ENCODE results near the gene TTC13. TPM values are rescaled to one million over a fixed set of nuclear protein-coding genes. Genes with fewer than 3 reads are reported as not detected.
A peak's percentile ranks its signal among the peaks of the same experiment; 100 is the strongest.
"Not testable (repeated sequence)": the region's sequence is repeated elsewhere in the genome, so short reads cannot be mapped to it uniquely, and the experiment has no call there.

TTC13 gene, protein sequence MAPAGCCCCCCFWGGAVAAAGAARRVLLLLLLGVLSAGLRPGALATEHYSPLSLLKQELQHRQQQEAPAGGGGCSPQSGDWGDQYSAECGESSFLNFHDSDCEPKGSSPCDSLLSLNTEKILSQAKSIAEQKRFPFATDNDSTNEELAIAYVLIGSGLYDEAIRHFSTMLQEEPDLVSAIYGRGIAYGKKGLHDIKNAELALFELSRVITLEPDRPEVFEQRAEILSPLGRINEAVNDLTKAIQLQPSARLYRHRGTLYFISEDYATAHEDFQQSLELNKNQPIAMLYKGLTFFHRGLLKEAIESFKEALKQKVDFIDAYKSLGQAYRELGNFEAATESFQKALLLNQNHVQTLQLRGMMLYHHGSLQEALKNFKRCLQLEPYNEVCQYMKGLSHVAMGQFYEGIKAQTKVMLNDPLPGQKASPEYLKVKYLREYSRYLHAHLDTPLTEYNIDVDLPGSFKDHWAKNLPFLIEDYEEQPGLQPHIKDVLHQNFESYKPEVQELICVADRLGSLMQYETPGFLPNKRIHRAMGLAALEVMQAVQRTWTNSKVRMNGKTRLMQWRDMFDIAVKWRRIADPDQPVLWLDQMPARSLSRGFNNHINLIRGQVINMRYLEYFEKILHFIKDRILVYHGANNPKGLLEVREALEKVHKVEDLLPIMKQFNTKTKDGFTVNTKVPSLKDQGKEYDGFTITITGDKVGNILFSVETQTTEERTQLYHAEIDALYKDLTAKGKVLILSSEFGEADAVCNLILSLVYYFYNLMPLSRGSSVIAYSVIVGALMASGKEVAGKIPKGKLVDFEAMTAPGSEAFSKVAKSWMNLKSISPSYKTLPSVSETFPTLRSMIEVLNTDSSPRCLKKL
- total RNA-seq (24.9 TPM), polyA plus RNA-seq (6.5 TPM)

GRCh38 chr1:230978491-230979388 lies at the start of gene TTC13, which contains the start of gene ARV1:
Gene TTC13 (minus strand): TSS chr1:230978861. CDS start chr1:230978830, 31 bp downstream.
Gene ARV1 (plus strand): TSS chr1:230979094. CDS start chr1:230979106, 12 bp downstream.
- under 1% methylated on average over 79 of the region's 79 CpGs for WGBS
- peak within 1 kb of the TSS; percentile 91 for H3K4me3 ChIP-seq (ENCODE audit: low read depth, low read length)
- H3K27ac ChIP-seq (ENCODE audit: low read depth): no peak within 1 kb of the TSS
- DNase-seq (ENCODE audit: extremely low spot score): peak; percentile 94
- H3K36me3 ChIP-seq (ENCODE audit: insufficient read depth): no peaks in the 10 kb centered on the region
- peaks cover 2% of the 10 kb centered on the region for H3K4me1 ChIP-seq (ENCODE audit: insufficient read depth)

DNA sequence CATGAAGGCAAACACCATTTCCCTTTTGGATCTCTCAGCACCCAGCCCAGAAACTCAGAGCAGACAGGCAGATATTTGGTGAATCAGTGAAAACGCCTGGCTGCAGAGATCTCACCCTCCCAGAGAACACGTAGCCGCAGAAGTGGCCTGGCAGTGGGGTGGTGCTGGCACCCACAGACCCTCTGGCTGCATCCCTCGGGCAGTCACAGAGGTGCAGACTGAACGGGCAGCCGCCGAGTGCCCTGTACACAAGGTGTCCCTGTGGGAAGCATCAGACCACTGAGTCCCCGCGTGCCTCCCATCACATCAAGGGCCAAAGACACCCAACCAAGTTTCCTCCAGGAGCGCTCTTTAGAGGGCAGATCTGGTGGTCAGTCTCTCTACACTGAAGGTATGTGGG lies 49.3 kb upstream of the TTC13 start:
- Histone ChIP-seq H3K27ac (ENCODE audit: low read depth) (no peak overlapping the region), H3K36me3 (ENCODE audit: insufficient read depth) (no peaks in the 10 kb centered on the region), H3K4me1 (ENCODE audit: insufficient read depth) (peaks cover 2% of the 10 kb centered on the region), H3K4me3 (ENCODE audit: low read depth, low read length) (no peak overlapping the region)
- 94% methylated on average over 10 of the region's 10 CpGs for WGBS
- no peak for DNase-seq (ENCODE audit: extremely low spot score)

DNA sequence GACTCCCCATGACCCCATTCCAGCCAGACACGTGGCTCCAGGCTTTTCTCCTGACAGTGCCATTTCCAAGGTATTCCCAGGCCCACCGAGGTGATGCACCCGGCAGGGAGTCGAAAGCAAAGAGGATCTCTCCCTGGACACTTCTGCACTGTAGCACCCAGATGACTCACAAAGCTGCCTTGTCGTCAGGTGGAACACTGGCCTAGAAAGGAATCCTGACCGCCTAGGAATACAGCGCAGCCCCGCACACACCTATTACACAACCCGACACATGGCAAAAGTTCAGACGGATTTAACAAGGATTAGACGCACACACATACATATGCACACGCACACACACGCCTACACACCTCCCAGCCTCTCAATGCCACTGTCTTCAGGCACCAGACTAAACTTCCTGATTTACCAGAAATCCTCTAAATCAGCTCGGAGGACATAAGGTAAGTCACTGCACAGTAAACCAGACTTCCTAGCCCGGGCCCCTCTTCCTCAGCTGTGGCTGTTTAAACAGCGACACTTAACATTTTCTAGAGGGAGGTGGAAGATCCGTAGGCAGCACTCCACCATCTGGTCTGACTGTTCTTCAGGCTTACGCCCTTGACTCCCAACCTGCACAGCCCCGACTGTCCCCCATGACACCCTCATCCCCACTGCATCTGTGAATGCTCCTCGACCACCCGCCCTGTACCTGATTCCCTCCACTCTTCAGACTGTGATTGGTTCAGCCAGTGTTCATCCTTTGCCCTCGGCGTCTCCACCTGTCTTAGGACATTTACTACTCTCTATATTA lies 48.7 kb upstream of the TTC13 start:
- DNase-seq (ENCODE audit: extremely low spot score): no peak
- Histone ChIP-seq H3K36me3 (ENCODE audit: insufficient read depth) (no peaks in the 10 kb centered on the region), H3K4me1 (ENCODE audit: insufficient read depth) (peaks cover 2% of the 10 kb centered on the region), H3K27ac (ENCODE audit: low read depth) (no peak overlapping the region), H3K4me3 (ENCODE audit: low read depth, low read length) (no peak overlapping the region)
- WGBS: 81% methylated on average over 23 of the region's 23 CpGs

DNA sequence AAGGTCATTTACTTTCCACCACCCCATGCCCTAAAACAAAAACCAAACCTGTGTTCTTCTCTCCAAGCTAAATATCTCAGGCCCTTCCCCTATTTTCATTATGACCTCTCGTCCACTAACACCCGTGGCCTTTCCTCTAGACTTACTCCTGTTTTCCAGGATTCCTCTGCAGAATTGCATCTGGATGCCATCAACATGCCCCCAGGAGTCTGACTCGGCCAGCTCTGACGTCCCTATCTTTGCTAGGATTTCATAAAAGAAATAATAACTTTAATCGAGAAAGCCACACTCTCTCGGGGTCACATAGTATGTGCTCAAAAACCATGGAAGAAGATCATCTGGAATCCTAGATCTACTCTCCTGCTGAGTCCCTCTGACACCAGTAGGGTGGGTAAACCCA lies 47.9 kb upstream of the TTC13 start:
- WGBS: 73% methylated on average over 6 of the region's 6 CpGs
- Histone ChIP-seq H3K4me1 (ENCODE audit: insufficient read depth) (peaks cover 2% of the 10 kb centered on the region), H3K27ac (ENCODE audit: low read depth) (no peak overlapping the region), H3K36me3 (ENCODE audit: insufficient read depth) (no peaks in the 10 kb centered on the region), H3K4me3 (ENCODE audit: low read depth, low read length) (no peak overlapping the region)
- DNase-seq (ENCODE audit: extremely low spot score): no peak

GRCh38 chr1:231023150-231023549 lies 44.5 kb upstream of the TTC13 start:
- Histone ChIP-seq H3K4me1 (ENCODE audit: insufficient read depth) (peaks cover 2% of the 10 kb centered on the region), H3K36me3 (ENCODE audit: insufficient read depth) (no peaks in the 10 kb centered on the region), H3K4me3 (ENCODE audit: low read depth, low read length) (no peak overlapping the region), H3K27ac (ENCODE audit: low read depth) (no peak overlapping the region)
- DNase-seq (ENCODE audit: extremely low spot score): no peak
- 84% methylated on average over 9 of the region's 9 CpGs for WGBS

DNA sequence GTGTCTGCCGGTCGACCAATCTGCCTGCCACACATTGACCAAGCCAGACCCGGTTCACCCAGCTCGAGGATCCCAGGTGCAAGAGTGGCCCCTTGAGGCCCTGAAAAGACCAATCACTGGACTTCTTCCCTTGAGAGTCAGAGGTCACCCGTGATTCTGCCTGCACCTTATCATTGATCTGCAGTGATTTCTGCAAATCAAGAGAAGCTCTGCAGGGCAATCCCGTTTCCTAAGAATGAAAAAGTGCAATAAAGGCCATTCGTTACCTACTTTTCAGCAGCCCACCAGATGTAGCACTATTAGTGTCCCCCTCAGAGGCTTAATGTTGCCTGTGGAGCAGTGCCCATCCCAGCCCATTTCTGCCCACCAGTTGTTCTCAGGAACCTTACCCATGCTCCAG lies 43.9 kb upstream of the TTC13 start:
- not testable (repeated sequence) for H3K4me3 ChIP-seq (ENCODE audit: low read depth, low read length); H3K4me1 ChIP-seq (ENCODE audit: insufficient read depth); H3K27ac ChIP-seq (ENCODE audit: low read depth); DNase-seq (ENCODE audit: extremely low spot score); H3K36me3 ChIP-seq (ENCODE audit: insufficient read depth)
- 90% methylated on average over 7 of the region's 7 CpGs for WGBS

DNA sequence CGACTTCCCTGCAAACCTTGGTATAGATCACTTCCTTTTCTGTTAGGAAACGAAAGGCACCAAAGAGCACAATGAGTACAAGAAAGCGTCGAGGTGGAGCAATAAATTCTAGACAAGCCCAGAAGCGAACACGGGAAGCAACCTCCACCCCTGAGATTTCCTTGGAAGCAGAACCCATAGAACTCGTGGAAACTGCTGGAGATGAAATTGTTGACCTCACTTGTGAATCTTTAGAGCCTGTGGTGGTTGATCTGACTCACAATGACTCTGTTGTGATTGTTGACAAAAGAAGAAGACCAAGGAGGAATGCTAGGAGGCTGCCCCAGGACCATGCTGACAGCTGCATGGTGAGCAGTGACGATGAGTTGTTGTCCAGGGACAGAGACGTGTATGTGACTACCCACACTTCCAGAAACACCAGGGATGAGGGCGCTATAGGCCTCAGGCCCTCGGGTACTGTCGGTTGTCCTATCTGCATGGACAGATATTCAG lies 42.9 kb upstream of the TTC13 start:
- no peaks in the 10 kb centered on the region for H3K36me3 ChIP-seq (ENCODE audit: insufficient read depth)
- no peak for DNase-seq (ENCODE audit: extremely low spot score)
- 87% methylated on average over 12 of the region's 12 CpGs for WGBS
- H3K27ac ChIP-seq (ENCODE audit: low read depth): no peak overlapping the region
- peaks cover 2% of the 10 kb centered on the region for H3K4me1 ChIP-seq (ENCODE audit: insufficient read depth)
- no peak overlapping the region for H3K4me3 ChIP-seq (ENCODE audit: low read depth, low read length)

DNA sequence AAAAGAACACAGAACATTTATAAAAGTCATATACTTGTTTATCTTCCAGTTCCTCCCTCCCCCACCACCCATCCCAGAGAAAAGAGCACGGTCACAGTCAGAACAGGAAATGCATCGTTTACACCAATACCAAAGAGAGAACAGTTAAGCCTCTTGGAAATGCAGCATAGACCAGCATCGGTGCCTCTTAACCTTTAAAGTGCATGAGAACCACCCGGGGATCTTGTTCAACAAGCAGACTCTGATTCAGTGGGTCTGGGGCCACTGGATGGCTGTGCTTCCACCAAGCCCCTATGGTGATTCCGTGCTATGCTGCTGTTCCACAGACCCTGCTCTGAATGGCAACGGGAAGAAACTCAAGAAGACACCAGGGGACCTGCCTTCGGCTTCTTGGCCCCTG lies 42.2 kb upstream of the TTC13 start:
- WGBS: 47% methylated on average over 7 of the region's 7 CpGs
- H3K4me1 ChIP-seq (ENCODE audit: insufficient read depth): peaks cover 2% of the 10 kb centered on the region
- DNase-seq (ENCODE audit: extremely low spot score): no peak
- no peak overlapping the region for H3K4me3 ChIP-seq (ENCODE audit: low read depth, low read length)
- no peak overlapping the region for H3K27ac ChIP-seq (ENCODE audit: low read depth)
- no peaks in the 10 kb centered on the region for H3K36me3 ChIP-seq (ENCODE audit: insufficient read depth)

GRCh38 chr1:231020139-231020601 lies 41.5 kb upstream of the TTC13 start:
- Histone ChIP-seq H3K27ac (ENCODE audit: low read depth) (peak overlapping the region; percentile 66), H3K36me3 (ENCODE audit: insufficient read depth) (no peaks in the 10 kb centered on the region), H3K4me3 (ENCODE audit: low read depth, low read length) (no peak overlapping the region), H3K4me1 (ENCODE audit: insufficient read depth) (peaks cover 2% of the 10 kb centered on the region)
- 65% methylated on average over 14 of the region's 14 CpGs for WGBS
- DNase-seq (ENCODE audit: extremely low spot score): no peak

GRCh38 chr1:231019711-231020110 lies 41.0 kb upstream of the TTC13 start:
- Histone ChIP-seq H3K27ac (ENCODE audit: low read depth) (no peak overlapping the region), H3K36me3 (ENCODE audit: insufficient read depth) (no peaks in the 10 kb centered on the region), H3K4me3 (ENCODE audit: low read depth, low read length) (no peak overlapping the region), H3K4me1 (ENCODE audit: insufficient read depth) (peaks cover 2% of the 10 kb centered on the region)
- WGBS: 89% methylated on average over 14 of the region's 14 CpGs
- no peak for DNase-seq (ENCODE audit: extremely low spot score)

GRCh38 chr1:231016966-231017365 lies 38.3 kb upstream of the TTC13 start:
- no peaks in the 10 kb centered on the region for H3K36me3 ChIP-seq (ENCODE audit: insufficient read depth)
- 87% methylated on average over 5 of the region's 5 CpGs for WGBS
- DNase-seq (ENCODE audit: extremely low spot score): no peak
- no peak overlapping the region for H3K4me3 ChIP-seq (ENCODE audit: low read depth, low read length)
- H3K27ac ChIP-seq (ENCODE audit: low read depth): no peak overlapping the region
- peaks cover 2% of the 10 kb centered on the region for H3K4me1 ChIP-seq (ENCODE audit: insufficient read depth)

DNA sequence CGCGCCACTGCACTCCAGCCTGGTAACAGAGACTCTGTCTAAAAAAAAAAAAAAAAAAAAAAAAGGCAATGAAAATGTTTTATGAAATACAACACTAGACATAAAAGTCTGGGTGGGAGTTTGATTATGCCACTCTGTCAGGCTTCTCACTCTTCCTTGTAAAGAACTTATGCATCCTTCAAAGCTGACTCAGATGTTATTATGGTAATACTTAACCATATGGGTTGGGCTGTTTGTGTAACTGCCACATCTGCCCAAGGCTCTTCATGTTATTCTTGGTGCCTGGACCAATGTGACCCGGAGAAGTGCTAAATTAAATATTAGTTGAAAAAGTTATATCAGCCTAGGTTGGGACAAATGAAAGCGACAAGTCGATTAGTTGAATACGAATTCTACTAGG lies 37.6 kb upstream of the TTC13 start:
- 96% methylated on average over 6 of the region's 6 CpGs for WGBS
- no peaks in the 10 kb centered on the region for H3K36me3 ChIP-seq (ENCODE audit: insufficient read depth)
- H3K4me3 ChIP-seq (ENCODE audit: low read depth, low read length): no peak overlapping the region
- H3K27ac ChIP-seq (ENCODE audit: low read depth): no peak overlapping the region
- peaks cover 1% of the 10 kb centered on the region for H3K4me1 ChIP-seq (ENCODE audit: insufficient read depth)
- DNase-seq (ENCODE audit: extremely low spot score): no peak
